GM19099 (cell line): ENCODE data around the gene FLOT2.

Experiments used
- POLR2A ChIP-seq: IDR thresholded peaks from 3 replicates; pipeline ENCODE4 v1.6.1; 2011; ENCODE audit warnings: low read depth; ENCODE audit not compliant: insufficient read length; ENCODE audit errors: extremely low read depth

The FLOT2 gene

GRCh38 chr17:28843816-28844148, 53.8 kb downstream of the FLOT2 start:
- no peak for TF ChIP-seq POLR2A

DNA sequence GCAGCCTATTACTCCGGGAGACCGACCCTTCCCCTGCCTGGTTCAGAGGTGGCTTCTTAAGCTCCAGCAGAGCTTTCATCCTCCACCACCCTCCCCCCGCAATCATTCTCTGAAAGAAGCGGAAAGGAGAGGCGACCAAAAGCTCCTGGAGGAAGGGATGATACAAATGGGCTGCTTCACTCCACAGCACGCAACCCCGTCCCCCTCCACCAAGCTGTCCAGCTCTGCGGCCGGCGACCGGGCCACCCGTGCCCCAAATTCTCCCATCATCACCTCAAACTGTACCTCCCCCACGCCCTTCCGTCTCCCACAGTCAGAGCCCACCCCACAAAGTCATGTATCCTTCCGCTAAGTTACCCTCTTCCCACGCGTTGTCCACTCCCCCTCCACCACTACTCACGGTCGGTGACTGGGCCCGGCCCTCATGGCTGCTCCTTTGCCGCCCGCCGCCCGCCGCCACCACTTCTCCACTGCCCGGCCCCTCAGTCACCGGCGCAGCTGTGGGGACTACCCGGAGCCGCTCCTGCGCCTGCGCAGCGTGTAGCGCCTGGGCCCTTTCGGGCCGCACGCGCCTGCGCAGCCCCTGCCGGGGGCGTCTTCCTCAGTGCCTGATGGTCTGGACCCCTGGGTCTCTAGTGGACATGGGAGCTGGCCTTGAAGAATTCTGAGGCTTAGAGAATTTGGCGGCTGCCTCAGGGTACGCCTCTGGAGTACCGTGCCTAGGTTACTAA, 55.1 kb downstream of the FLOT2 start, which contains the start of gene FAM222B:
Gene FAM222B, minus strand, starts transcription at position 509 of the 731 bp plus-strand sequence. CDS start 76,123 bp downstream, outside the sequence.
- peak; percentile 67 for TF ChIP-seq POLR2A

DNA sequence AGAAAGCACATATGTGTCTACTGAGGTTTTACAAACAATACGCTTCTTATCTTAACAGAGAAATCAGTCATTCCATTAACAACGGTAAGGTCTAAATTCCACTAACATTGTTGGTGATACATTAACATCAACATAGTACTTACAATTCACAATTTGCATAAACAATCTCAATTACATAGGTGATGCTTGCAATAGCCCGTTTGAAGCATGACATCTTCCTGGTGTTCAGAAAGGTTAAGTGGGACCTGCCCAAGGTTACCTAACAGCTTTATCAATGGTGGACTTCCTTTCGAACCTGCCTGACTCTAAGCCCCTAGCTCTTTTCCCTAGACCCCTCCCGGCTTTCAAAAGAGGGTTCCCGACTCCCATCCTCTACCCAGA, 55.6 kb downstream of the FLOT2 start:
- no peak for TF ChIP-seq POLR2A

GRCh38 chr17:28839221-28839620, 58.3 kb downstream of the FLOT2 start:
- TF ChIP-seq POLR2A, result no peak

- no peak for TF ChIP-seq POLR2A
These were observed 63.1 kb downstream of the FLOT2 start for GRCh38 chr17:28834420-28834819.
